ENCODE data around the gene KANSL1L. TPM values are rescaled to one million over a fixed set of nuclear protein-coding genes. Genes with fewer than 3 reads are reported as not detected.

Gene KANSL1L
- total and polyA plus RNA-seq, 9 of the 15 experiments (the other 6 are each of a cell fraction or from before 2014, with no cell fraction given) = 1.3 to 6.7 (median 2.4) TPM

DNA sequence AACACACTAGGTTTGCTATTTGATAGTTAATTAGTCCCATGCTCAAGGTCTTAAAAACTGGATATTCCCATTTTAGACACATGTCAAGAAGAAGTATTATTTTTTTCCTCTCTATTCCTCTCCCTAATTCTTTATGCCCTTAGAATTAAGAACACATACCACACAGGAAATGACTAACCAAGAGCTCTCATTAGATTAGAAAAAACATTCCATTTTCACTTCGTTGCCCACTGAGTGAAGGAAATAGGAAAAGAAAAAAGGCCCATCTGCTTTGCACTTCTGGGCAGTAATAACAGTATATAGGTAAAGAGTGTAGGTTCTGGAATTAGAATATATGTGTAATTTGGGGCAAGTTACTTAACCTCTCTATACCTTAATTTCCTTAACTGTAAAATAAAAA, 27.1 kb upstream of the KANSL1L start:
- WGBS (ENCODE audit: insufficient coverage, low coverage, missing lambda C conversion rate) = 0% methylated on average over 1 of the region's 1 CpG
- DNase-seq (ENCODE audit: extremely low read depth in 1 of 4, low spot score in 3 of 4) (no peak), ATAC-seq (no peak), FAIRE-seq (no peak)
- Histone ChIP-seq H3K9me1 (ENCODE audit: control insufficient read depth, insufficient read depth, low read length) (no peaks in the 10 kb centered on the region), H3K4me2 (ENCODE audit: insufficient read depth, low read length) (no peak overlapping the region), H3K9ac (ENCODE audit: insufficient read depth in 1 of 2, low read depth in 2 of 2, low read length in 2 of 2) (no peak overlapping the region), H4K20me1 (replicated peaks; ENCODE audit: control insufficient read depth, insufficient read depth, low read length) (no peaks in the 10 kb centered on the region), H2AFZ (ENCODE audit: low read depth, low read length) (no peak overlapping the region), H3K9me3 (replicated peaks; ENCODE audit: control insufficient read depth, insufficient read depth, low read depth, low read length) (no peaks in the 10 kb centered on the region), H3K4me1 (replicated peaks in 1 of 2; ENCODE audit: control insufficient read depth in 2 of 2, insufficient read depth in 2 of 2, low read length in 2 of 2) (no peaks in the 10 kb centered on the region), H3K4me3 (no peak overlapping the region), H3K27ac (ENCODE audit: extremely low read depth, low read depth, low read length) (no peak overlapping the region), H3K79me2 (ENCODE audit: control insufficient read depth, insufficient read depth, low read length) (no peaks in the 10 kb centered on the region), H3K27me3 (ENCODE audit: control insufficient read depth in 2 of 2, insufficient read depth in 2 of 2, low read length in 2 of 2) (no peaks in the 10 kb centered on the region), H3K36me3 (ENCODE audit: control insufficient read depth, insufficient read depth, low read length) (no peaks in the 10 kb centered on the region)
- CTCF ChIA-PET (ENCODE audit: low intra/inter-chr PET ratio) = interaction anchor here (1.3 kb wide), 1 partner anchor 221 kb away, joined by 11 read pairs; no protein-coding TSS in a partner anchor
- in situ Hi-C loops (cut with MboI) (loop anchor here (5.0 to 25.0 kb wide), 2 partner anchors 221 to 1811 kb away; no protein-coding TSS in a partner anchor), intact Hi-C loops (cut with micrococcal nuclease) (loop anchor here (5.0 to 10.0 kb wide), 2 partner anchors 774 to 866 kb away; partner anchors contain the start of gene MAP2)
- no peak for TF ChIP-seq KLF10 (CRISPR knock-in tag; IDR thresholded peaks at IDR 0.05)
- no peak for TF ChIP-seq SMARCA5 (IDR thresholded peaks at IDR 0.05)
- TF ChIP-seq HDAC8 (tag; IDR thresholded peaks at IDR 0.05) = no peak
- no peak for TF ChIP-seq SNRNP70 (optimal IDR thresholded peaks at IDR 0.05; ENCODE audit: low read depth, low read length)
- TF ChIP-seq, protein P1, sequence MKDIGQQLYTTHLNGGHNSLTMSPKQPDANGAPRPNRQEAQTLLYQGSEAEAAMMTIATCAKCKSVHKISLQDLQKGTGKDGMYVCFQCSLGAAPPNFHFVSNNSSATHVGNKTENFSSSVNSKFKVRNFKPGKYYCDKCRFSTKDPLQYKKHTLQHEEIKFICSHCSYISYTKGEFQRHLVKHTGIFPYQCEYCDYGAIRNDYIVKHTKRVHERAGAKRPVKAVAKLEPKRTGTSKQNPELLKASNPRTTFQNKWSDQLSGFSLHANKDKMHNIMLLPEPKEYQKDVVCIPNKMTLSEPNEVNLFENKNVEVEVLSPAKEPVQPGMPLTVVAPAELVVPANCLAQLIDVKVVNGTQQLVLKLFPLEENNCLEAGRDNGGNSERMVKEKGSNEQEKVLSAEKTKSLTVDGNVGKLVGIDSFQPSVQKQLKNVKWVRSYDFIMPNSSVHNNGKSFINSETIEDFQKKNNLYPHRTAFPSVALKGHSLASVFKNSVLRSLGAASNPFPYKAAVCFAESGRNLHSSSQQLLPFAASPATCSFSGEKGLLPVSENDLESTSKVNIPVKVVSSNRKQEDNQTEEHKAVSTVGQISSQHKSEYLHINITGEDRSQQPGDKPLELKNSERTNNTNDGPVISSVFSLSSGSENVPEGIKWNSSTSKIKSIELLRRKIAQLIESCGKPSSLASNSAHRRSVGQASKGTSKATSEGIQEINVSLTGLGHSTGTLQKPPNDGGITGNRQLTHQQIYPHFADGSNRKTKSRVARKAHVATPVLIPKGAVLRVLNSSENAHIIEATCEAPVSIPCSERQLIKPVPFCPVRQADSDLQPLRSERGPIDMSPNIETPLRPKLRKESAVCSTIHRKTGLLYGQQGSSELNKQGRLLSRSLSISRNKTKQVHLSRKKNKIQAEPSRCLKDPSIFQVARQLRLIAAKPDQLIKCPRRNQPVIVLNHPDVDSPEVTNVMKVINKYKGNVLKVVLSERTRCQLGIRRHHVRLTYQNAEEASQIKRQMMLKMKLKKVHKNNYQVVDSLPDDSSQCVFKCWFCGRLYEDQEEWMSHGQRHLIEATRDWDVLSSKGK (CRISPR knock-in tag; IDR thresholded peaks at IDR 0.05) = no peak
- TF ChIP-seq HEY1 (CRISPR knock-in tag; IDR thresholded peaks at IDR 0.05; ENCODE audit: borderline replicate concordance) = no peak
- BruUV-seq (replicated peaks) = no TSS peak
- POLR2A ChIA-PET = no interaction called here

Measured in K562 (cell line).